Heart right ventricle (tissue), 16 donors: ENCODE data around the gene ANXA4. TPM values are rescaled to one million over a fixed set of nuclear protein-coding genes. Genes with fewer than 3 reads are reported as not detected.

Experiments used
- ATAC-seq, 8 donors: fragments of 200-7000 bp; cut with Tn5 transposase; one replicate each; pipeline ENCODE4 v1.9.1; 2020; ENCODE audit warnings: mild to moderate bottlenecking in 8 of 8, moderate library complexity in 8 of 8, moderate number of reproducible peaks in 1 of 8
- DNase-seq, 2 donors: peaks; one replicate each; pipeline ENCODE4 v3.0.0-alpha.2; 2020
- H3K27ac ChIP-seq, 10 donors: fragments of 200-600 bp; sonication (generic) in 2 of 10; one replicate each; pipeline versions ENCODE4 v1.5.0 to v1.8.0; 2020 to 2022; ENCODE audit warnings: mild to moderate bottlenecking in 3 of 10
- H3K27me3 ChIP-seq, 7 donors: fragments of 200-600 bp; one replicate each; pipeline ENCODE4 v1.8.0; 2021 to 2022; ENCODE audit warnings: mild to moderate bottlenecking in 2 of 7
- H3K36me3 ChIP-seq, 9 donors: fragments of 200-600 bp; sonication (generic) in 1 of 9; one replicate each; pipeline versions ENCODE4 v1.5.0 to v1.8.0; 2020 to 2022; ENCODE audit warnings: mild to moderate bottlenecking in 2 of 9
- H3K4me1 ChIP-seq, 9 donors: fragments of 200-600 bp; sonication (generic) in 1 of 9; one replicate each; pipeline versions ENCODE4 v1.5.0 to v1.8.0; 2020 to 2022; ENCODE audit warnings: mild to moderate bottlenecking in 4 of 9
- H3K4me3 ChIP-seq, 10 donors: fragments of 200-600 bp; sonication (generic) in 2 of 10; one replicate each; pipeline versions ENCODE4 v1.5.0 to v1.8.0; 2020 to 2022; ENCODE audit warnings: mild to moderate bottlenecking in 7 of 10, moderate library complexity in 2 of 10
- H3K9me3 ChIP-seq, 11 donors: fragments of 200-600 bp in 10 of 11; sonication (generic) in 2 of 11; one replicate each; pipeline versions ENCODE4 v1.5.0 to v1.8.0; 2013 to 2022; ENCODE audit warnings: mild to moderate bottlenecking in 2 of 11, control low read depth in 1 of 11, moderate library complexity in 1 of 11
- WGBS, 2 donors: extraction: QIAGEN DNeasy Blood & Tissue Kit; methylation state at CpG; one replicate each; pipeline ENCODE4 v1.1.7; 2013; ENCODE audit warnings: inconsistent platforms in 1 of 2; 5-methylcytosine and 5-hydroxymethylcytosine counted together
- intact Hi-C, 10 donors: fragments of 100-400 bp; cut with DNase I; formaldehyde crosslinking; loops; one replicate each; pipeline versions ENCODE4 v1.11.1 to v1.14.2; 2022
- polyA plus RNA-seq, 2 donors: library from polyadenylated mRNA; stranded (reverse); fragments of 200-250 nt; gene quantifications; one replicate each; pipeline ENCODE4 v1.2.3, GENCODE V29; 2013
- total RNA-seq, 10 donors: library from RNA; stranded (reverse); fragmentation: NEBNext Ultra II Directional in 3 of 10; extraction: Animal tissue kit (Norgen Biotek cat#: 25700) in 3 of 10; gene quantifications; one replicate each; pipeline versions ENCODE4 v1.2.1 to v1.2.4, GENCODE V29; 2021 to 2023
- TF ChIP-seq, protein P1 (sequence below), 9 donors: fragments of 200-600 bp; sonication (generic) in 2 of 9; IDR thresholded peaks; one replicate each; pipeline versions ENCODE4 v1.5.0 to v1.8.0; 2021 to 2022; ENCODE audit warnings: antibody characterized with exemption in 9 of 9, mild to moderate bottlenecking in 5 of 9, moderate library complexity in 1 of 9
- donor health status: Arrhythmogenic right ventricular cardiomyopathy.
- donor health status: ischemic (EF 13 %, LVEDD 7.1; RV severe dilation, severe dysfunction).
- donor health status: healthy with polysubstance abuse.
- donor health status: DM: no; HTN: yes; CAD: no.
- donor health status: DM: no; HTN: no; CAD: no.
- donor health status: ischemic (EF 25% LVEDD 6.9; RV normal size, moderate dysfunction).
- donor health status: ischemic (EF 25% LVEDD 5.7; RV mildly dilated, moderate dysfunction).
- donor health status: healthy.
- donor health status: DM: yes; HTN: yes; CAD: no.
- donor health status: Ischemic cardiomyopathy.
- donor health status: ischemic (EF 35%, LVEDD 5.7; RV mildly dilated, moderate dysfunction).
- donor health status: nonischemic (EF 11% LVEDD 7.7; RV severe dilation, severe dysfunction).
- donor health status: DM: yes; HTN: yes; CAD: no.
- donor health status: PGD.
- donor health status: ischemic (EF 29% LVEDD 5.4; RV normal size, mild dysfunction).
- donor health status: nonischemic (EF 23%, LVEDD 6.1; RV moderate dilation, normal function).

The ANXA4 gene
- total and polyA plus RNA-seq, 12 donors = 12.0 to 36.7 (median 22.6) TPM

DNA sequence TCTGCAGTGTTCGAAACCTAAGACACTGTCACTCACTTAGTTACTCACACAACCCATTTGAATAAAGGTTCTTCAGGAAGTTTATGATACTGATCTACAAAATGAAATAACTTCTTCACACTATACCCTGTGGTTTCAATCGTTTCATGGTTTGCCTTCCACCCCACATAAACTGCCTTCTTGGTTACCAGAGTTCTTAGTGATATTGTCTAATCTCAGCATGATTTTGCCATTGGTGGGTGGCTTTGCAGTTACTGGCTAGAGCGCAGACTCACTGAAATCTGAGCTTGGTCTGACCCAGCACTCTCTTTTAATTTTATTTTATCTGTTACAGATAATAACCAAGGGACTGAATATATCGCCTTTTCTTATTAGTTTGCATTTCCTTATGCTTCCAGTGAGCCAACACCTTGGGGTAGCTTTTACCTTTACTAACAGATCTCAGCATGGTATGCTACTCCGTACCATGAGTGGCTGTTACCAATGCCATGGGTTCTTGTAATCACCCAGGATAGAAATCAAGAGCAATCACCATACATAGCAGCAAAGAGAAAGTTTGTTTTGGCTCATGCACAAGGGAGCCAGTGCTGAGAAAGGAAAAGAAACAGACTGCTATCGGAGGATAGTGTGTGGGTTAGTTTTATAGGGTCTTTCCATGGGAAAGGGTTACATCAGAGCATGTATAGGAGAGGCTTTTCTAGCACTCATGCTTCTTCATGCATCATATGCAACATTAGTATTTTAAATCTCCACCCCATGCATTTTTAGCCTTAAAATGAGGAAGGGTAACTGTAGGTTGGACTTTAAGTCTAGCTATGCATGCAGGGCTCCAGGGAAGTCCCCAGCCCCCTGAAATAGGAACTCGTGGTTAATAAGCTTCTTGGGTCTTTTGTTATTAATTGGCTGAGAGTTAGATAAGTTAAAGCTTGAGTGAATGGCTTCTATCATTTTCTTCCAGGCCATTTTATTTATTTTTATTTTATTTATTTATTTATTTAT lies 33.3 kb downstream of the ANXA4 start:
- Histone ChIP-seq H3K9me3 (peaks cover 0 to 12% (median 0%) of the 10 kb centered on the region in 11 donors), H3K36me3 (no peaks in the 10 kb centered on the region), H3K27me3 (no peaks in the 10 kb centered on the region), H3K4me3 (no peak overlapping the region), H3K27ac (no peak overlapping the region), H3K4me1 (peaks cover 0 to 35% (median 5%) of the 10 kb centered on the region in 9 donors)
- no peak for ATAC-seq
- intact Hi-C loops = no loop called here
- DNase-seq = no peak
- 76 to 77% methylated on average over 7 of the region's 7 CpGs for WGBS, 2 donors
- TF ChIP-seq, protein P1, sequence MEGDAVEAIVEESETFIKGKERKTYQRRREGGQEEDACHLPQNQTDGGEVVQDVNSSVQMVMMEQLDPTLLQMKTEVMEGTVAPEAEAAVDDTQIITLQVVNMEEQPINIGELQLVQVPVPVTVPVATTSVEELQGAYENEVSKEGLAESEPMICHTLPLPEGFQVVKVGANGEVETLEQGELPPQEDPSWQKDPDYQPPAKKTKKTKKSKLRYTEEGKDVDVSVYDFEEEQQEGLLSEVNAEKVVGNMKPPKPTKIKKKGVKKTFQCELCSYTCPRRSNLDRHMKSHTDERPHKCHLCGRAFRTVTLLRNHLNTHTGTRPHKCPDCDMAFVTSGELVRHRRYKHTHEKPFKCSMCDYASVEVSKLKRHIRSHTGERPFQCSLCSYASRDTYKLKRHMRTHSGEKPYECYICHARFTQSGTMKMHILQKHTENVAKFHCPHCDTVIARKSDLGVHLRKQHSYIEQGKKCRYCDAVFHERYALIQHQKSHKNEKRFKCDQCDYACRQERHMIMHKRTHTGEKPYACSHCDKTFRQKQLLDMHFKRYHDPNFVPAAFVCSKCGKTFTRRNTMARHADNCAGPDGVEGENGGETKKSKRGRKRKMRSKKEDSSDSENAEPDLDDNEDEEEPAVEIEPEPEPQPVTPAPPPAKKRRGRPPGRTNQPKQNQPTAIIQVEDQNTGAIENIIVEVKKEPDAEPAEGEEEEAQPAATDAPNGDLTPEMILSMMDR (IDR thresholded peaks at IDR 0.05) = no peak

GRCh38 chr2:69776886-69777785 lies 35.2 kb downstream of the ANXA4 start:
- no peaks in the 10 kb centered on the region for H3K27me3 ChIP-seq
- H3K4me3 ChIP-seq = no peak overlapping the region
- H3K27ac ChIP-seq = no peak overlapping the region
- H3K9me3 ChIP-seq = peaks cover 0 to 12% (median 0%) of the 10 kb centered on the region in 11 donors
- H3K4me1 ChIP-seq = peaks cover 0 to 25% (median 0%) of the 10 kb centered on the region in 9 donors
- DNase-seq (no peak), ATAC-seq (no peak)
- intact Hi-C loops = loop anchor here in 1 of 10 donors (1.0 kb wide), 1 partner anchor 10 kb away; no protein-coding TSS in a partner anchor
- TF ChIP-seq, protein P1 (IDR thresholded peaks at IDR 0.05) = no peak
- 91 to 93% methylated on average over 9 of the region's 9 CpGs for WGBS, 2 donors
- H3K36me3 ChIP-seq = peaks cover 0 to 7% (median 0%) of the 10 kb centered on the region in 9 donors

DNA sequence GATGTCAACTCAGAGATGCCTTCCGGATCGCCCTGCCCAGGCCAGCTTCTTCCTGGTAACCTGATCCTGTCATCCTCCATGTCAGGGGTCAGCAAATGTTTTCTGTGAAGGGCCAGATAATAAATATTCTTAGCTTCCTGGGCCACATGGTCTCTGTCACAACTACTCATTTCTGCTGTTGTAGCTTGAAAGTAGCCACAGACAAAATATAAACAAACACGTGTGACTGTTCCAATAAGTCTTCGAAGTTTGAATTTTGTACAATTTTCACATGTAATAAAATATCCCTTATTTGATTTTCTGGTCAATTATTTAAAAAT lies 35.8 kb downstream of the ANXA4 start:
- H3K4me3 ChIP-seq = no peak overlapping the region
- 94 to 96% methylated on average over 4 of the region's 4 CpGs for WGBS, 2 donors
- ATAC-seq (no peak), DNase-seq (no peak)
- peaks cover 0 to 25% (median 0%) of the 10 kb centered on the region in 9 donors for H3K4me1 ChIP-seq
- no peaks in the 10 kb centered on the region for H3K27me3 ChIP-seq
- H3K9me3 ChIP-seq = peaks cover 0 to 12% (median 0%) of the 10 kb centered on the region in 11 donors
- TF ChIP-seq, protein P1 (IDR thresholded peaks at IDR 0.05) = no peak
- intact Hi-C loops = no loop called here
- H3K27ac ChIP-seq = no peak overlapping the region
- peaks cover 0 to 13% (median 0%) of the 10 kb centered on the region in 9 donors for H3K36me3 ChIP-seq
